SK-N-MC (cell line): ENCODE data around the gene MUC3A.

Experiments
- EZH2 ChIP-seq: fragments of 200-600 bp; sonication (generic); IDR thresholded peaks from one replicate; pipeline ENCODE4 v1.6.1; 2017; ENCODE audit warnings: antibody characterized with exemption
- POLR2AphosphoS5 ChIP-seq: IDR thresholded peaks from 2 replicates; pipeline ENCODE4 v1.6.1; 2012; ENCODE audit warnings: mild to moderate bottlenecking, low read depth, low read length, borderline replicate concordance

GRCh38 chr7:100901921-100902332 is 47.4 kb upstream of the MUC3A start:
- TF ChIP-seq EZH2: no peak
- TF ChIP-seq POLR2AphosphoS5: no peak
